Measurements from ENCODE around the gene ZRANB3. TPM values are rescaled to one million over a fixed set of nuclear protein-coding genes. Genes with fewer than 3 reads are reported as not detected.

Gene ZRANB3
- total and polyA plus RNA-seq, 4 donors: 2.5 to 7.2 (median 4.1) TPM

DNA sequence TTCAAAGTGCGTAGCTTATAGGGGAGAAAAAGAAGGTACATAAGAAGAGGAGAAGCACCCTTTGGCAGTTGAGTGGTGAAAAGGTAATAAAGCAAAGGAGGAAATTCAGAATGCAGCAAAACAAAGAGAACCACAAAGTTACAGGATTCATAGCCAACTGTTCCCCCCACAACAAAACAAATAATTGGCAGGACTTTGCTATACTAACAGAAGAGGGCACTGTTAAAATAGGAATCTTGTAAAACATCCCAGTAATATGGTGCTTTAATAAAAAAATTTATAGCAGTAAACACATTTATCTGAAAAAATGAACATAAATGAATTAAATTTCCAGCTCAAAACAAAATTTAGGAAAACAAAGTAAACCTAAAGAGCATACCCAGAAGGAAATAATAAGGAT is 42.6 kb upstream of the ZRANB3 start:
- H3K27ac ChIP-seq (ENCODE audit: low read depth in 1 of 2, low read length in 2 of 2): no peak overlapping the region
- TF ChIP-seq RAD21 (IDR thresholded peaks at IDR 0.05) (peak; percentile 48 to 63), SP1 (IDR thresholded peaks at IDR 0.05) (no peak)
- H3K36me3 ChIP-seq (ENCODE audit: control insufficient read depth in 4 of 4, insufficient read depth in 3 of 4, low read depth in 1 of 4, low read length in 3 of 4): no peaks in the 10 kb centered on the region
- no peak overlapping the region for H3K4me3 ChIP-seq (ENCODE audit: low read depth in 1 of 3, low read length in 3 of 3)
- no peaks in the 10 kb centered on the region for H3K4me1 ChIP-seq (ENCODE audit: control insufficient read depth in 4 of 4, insufficient read depth in 4 of 4, low read length in 3 of 4)
- H3K9ac ChIP-seq (ENCODE audit: low read depth in 1 of 2, low read length in 2 of 2): no peak overlapping the region
- no peaks in the 10 kb centered on the region for H3K27me3 ChIP-seq (ENCODE audit: control insufficient read depth in 4 of 4, insufficient read depth in 4 of 4, low read length in 3 of 4)
- H3K9me3 ChIP-seq (ENCODE audit: control insufficient read depth in 4 of 4, low read length in 3 of 4): no peaks in the 10 kb centered on the region
- no peak for DNase-seq (ENCODE audit: low spot score)
- WGBS: 94% methylated on average over 1 of the region's 1 CpG

DNA sequence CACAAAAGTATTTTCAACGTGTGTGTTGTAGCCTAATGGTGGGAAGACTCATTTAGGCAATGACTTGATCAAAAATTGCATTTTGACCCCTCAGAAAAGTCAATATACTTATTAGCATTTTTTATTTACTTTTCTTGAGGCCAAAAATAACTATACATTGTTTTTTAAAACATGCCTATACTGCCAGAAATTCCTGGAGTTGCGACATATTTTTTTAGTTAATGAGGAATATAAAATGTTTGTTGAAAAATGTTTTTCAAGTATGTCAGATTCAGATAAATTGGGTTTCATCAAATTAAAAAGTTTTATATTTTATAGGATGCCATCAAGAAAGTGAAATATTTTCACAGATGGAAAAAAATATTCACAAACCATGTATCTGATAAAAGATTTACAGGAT is 39.9 kb upstream of the ZRANB3 start:
- no peaks in the 10 kb centered on the region for H3K4me1 ChIP-seq (ENCODE audit: control insufficient read depth in 4 of 4, insufficient read depth in 4 of 4, low read length in 3 of 4)
- H3K4me3 ChIP-seq (ENCODE audit: low read depth in 1 of 3, low read length in 3 of 3): no peak overlapping the region
- no peaks in the 10 kb centered on the region for H3K27me3 ChIP-seq (ENCODE audit: control insufficient read depth in 4 of 4, insufficient read depth in 4 of 4, low read length in 3 of 4)
- WGBS: 87% methylated on average over 2 of the region's 2 CpGs
- no peaks in the 10 kb centered on the region for H3K36me3 ChIP-seq (ENCODE audit: control insufficient read depth in 4 of 4, insufficient read depth in 3 of 4, low read depth in 1 of 4, low read length in 3 of 4)
- H3K9ac ChIP-seq (ENCODE audit: low read depth in 1 of 2, low read length in 2 of 2): no peak overlapping the region
- no peak overlapping the region for H3K27ac ChIP-seq (ENCODE audit: low read depth in 1 of 2, low read length in 2 of 2)
- TF ChIP-seq GABPA (IDR thresholded peaks at IDR 0.05 in 1 of 2, conservative IDR thresholded peaks at IDR 0.05 in 1 of 2) (no peak), RAD21 (IDR thresholded peaks at IDR 0.05) (no peak), SP1 (IDR thresholded peaks at IDR 0.05) (no peak)
- H3K9me3 ChIP-seq (ENCODE audit: control insufficient read depth in 4 of 4, low read length in 3 of 4): no peaks in the 10 kb centered on the region
- DNase-seq (ENCODE audit: low spot score): no peak

DNA sequence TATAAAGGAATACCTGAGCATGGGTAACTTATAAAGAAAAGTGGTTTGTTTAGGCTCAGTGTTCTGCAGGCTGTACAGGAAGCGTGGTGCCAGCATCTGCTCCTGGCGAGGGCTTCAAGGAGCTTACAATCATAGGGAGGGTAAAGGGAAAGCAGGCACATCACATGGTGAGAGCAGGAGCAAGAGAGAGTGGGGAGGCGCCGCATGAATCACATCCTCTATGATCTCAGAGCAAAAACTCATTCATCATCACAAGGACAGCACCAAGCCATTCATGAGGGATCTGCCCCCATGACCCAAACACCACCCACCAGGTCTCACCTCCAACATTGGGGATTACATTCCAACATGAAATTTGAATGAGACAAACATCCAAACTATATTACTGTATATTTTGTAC is 32.8 kb upstream of the ZRANB3 start:
- WGBS: 97% methylated on average over 4 of the region's 4 CpGs
- Histone ChIP-seq H3K4me3 (ENCODE audit: low read depth in 1 of 3, low read length in 3 of 3) (no peak overlapping the region), H3K27ac (ENCODE audit: low read depth in 1 of 2, low read length in 2 of 2) (no peak overlapping the region), H3K9me3 (ENCODE audit: control insufficient read depth in 4 of 4, low read length in 3 of 4) (no peaks in the 10 kb centered on the region), H3K27me3 (ENCODE audit: control insufficient read depth in 4 of 4, insufficient read depth in 4 of 4, low read length in 3 of 4) (no peaks in the 10 kb centered on the region), H3K4me1 (ENCODE audit: control insufficient read depth in 4 of 4, insufficient read depth in 4 of 4, low read length in 3 of 4) (no peaks in the 10 kb centered on the region), H3K9ac (ENCODE audit: low read depth in 1 of 2, low read length in 2 of 2) (no peak overlapping the region), H3K36me3 (ENCODE audit: control insufficient read depth in 4 of 4, insufficient read depth in 3 of 4, low read depth in 1 of 4, low read length in 3 of 4) (no peaks in the 10 kb centered on the region)
- DNase-seq (ENCODE audit: low spot score): no peak
- TF ChIP-seq, protein P1, sequence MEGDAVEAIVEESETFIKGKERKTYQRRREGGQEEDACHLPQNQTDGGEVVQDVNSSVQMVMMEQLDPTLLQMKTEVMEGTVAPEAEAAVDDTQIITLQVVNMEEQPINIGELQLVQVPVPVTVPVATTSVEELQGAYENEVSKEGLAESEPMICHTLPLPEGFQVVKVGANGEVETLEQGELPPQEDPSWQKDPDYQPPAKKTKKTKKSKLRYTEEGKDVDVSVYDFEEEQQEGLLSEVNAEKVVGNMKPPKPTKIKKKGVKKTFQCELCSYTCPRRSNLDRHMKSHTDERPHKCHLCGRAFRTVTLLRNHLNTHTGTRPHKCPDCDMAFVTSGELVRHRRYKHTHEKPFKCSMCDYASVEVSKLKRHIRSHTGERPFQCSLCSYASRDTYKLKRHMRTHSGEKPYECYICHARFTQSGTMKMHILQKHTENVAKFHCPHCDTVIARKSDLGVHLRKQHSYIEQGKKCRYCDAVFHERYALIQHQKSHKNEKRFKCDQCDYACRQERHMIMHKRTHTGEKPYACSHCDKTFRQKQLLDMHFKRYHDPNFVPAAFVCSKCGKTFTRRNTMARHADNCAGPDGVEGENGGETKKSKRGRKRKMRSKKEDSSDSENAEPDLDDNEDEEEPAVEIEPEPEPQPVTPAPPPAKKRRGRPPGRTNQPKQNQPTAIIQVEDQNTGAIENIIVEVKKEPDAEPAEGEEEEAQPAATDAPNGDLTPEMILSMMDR (IDR thresholded peaks at IDR 0.05; ENCODE audit: low read depth, low read length, missing input control): no peak
- TF ChIP-seq HNF4G (IDR thresholded peaks at IDR 0.05): no peak
- no peak for TF ChIP-seq EGR1 (IDR thresholded peaks at IDR 0.05; ENCODE audit: low read depth in 2 of 2)
- TF ChIP-seq HNF4A (conservative IDR thresholded peaks at IDR 0.05): no peak
- TF ChIP-seq TAF1 (conservative IDR thresholded peaks at IDR 0.05): no peak
- TF ChIP-seq SP1 (IDR thresholded peaks at IDR 0.05): no peak
- TF ChIP-seq, protein P2, sequence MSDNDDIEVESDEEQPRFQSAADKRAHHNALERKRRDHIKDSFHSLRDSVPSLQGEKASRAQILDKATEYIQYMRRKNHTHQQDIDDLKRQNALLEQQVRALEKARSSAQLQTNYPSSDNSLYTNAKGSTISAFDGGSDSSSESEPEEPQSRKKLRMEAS (IDR thresholded peaks at IDR 0.05): no peak
- TF ChIP-seq RXRA (IDR thresholded peaks at IDR 0.05): no peak
- no peak for TF ChIP-seq GABPA (IDR thresholded peaks at IDR 0.05 in 1 of 2, conservative IDR thresholded peaks at IDR 0.05 in 1 of 2)
- no peak for TF ChIP-seq NR2F2 (IDR thresholded peaks at IDR 0.05)
- TF ChIP-seq, protein P3, sequence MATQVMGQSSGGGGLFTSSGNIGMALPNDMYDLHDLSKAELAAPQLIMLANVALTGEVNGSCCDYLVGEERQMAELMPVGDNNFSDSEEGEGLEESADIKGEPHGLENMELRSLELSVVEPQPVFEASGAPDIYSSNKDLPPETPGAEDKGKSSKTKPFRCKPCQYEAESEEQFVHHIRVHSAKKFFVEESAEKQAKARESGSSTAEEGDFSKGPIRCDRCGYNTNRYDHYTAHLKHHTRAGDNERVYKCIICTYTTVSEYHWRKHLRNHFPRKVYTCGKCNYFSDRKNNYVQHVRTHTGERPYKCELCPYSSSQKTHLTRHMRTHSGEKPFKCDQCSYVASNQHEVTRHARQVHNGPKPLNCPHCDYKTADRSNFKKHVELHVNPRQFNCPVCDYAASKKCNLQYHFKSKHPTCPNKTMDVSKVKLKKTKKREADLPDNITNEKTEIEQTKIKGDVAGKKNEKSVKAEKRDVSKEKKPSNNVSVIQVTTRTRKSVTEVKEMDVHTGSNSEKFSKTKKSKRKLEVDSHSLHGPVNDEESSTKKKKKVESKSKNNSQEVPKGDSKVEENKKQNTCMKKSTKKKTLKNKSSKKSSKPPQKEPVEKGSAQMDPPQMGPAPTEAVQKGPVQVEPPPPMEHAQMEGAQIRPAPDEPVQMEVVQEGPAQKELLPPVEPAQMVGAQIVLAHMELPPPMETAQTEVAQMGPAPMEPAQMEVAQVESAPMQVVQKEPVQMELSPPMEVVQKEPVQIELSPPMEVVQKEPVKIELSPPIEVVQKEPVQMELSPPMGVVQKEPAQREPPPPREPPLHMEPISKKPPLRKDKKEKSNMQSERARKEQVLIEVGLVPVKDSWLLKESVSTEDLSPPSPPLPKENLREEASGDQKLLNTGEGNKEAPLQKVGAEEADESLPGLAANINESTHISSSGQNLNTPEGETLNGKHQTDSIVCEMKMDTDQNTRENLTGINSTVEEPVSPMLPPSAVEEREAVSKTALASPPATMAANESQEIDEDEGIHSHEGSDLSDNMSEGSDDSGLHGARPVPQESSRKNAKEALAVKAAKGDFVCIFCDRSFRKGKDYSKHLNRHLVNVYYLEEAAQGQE (IDR thresholded peaks at IDR 0.05): no peak
- no peak for TF ChIP-seq RAD21 (IDR thresholded peaks at IDR 0.05)
- TF ChIP-seq FOXA2 (IDR thresholded peaks at IDR 0.05): no peak
- TF ChIP-seq, protein P4, sequence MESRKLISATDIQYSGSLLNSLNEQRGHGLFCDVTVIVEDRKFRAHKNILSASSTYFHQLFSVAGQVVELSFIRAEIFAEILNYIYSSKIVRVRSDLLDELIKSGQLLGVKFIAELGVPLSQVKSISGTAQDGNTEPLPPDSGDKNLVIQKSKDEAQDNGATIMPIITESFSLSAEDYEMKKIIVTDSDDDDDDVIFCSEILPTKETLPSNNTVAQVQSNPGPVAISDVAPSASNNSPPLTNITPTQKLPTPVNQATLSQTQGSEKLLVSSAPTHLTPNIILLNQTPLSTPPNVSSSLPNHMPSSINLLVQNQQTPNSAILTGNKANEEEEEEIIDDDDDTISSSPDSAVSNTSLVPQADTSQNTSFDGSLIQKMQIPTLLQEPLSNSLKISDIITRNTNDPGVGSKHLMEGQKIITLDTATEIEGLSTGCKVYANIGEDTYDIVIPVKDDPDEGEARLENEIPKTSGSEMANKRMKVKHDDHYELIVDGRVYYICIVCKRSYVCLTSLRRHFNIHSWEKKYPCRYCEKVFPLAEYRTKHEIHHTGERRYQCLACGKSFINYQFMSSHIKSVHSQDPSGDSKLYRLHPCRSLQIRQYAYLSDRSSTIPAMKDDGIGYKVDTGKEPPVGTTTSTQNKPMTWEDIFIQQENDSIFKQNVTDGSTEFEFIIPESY (IDR thresholded peaks at IDR 0.05): no peak
- no peak for TF ChIP-seq FOXA1 (IDR thresholded peaks at IDR 0.05)
- TF ChIP-seq YY1 (IDR thresholded peaks at IDR 0.05): no peak
- TF ChIP-seq, protein P5, sequence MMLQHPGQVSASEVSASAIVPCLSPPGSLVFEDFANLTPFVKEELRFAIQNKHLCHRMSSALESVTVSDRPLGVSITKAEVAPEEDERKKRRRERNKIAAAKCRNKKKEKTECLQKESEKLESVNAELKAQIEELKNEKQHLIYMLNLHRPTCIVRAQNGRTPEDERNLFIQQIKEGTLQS (IDR thresholded peaks at IDR 0.05): no peak

Data from liver (tissue), 9 donors.